GM19099 (cell line): Measurements from ENCODE around the gene CCDC74B.
"Not testable (repeated sequence)": the region's sequence is repeated elsewhere in the genome, so short reads cannot be mapped to it uniquely, and the experiment has no call there.

Experiments used
- POLR2A ChIP-seq: IDR thresholded peaks from 3 replicates; pipeline ENCODE4 v1.6.1; 2011; ENCODE audit warnings: low read depth; ENCODE audit not compliant: insufficient read length; ENCODE audit errors: extremely low read depth

CCDC74B gene

GRCh38 chr2:130154773-130155765 is 10.2 kb upstream of the CCDC74B start:
- TF ChIP-seq POLR2A: no peak

GRCh38 chr2:130152816-130153595 is 8.1 kb upstream of the CCDC74B start:
- no peak for TF ChIP-seq POLR2A

DNA sequence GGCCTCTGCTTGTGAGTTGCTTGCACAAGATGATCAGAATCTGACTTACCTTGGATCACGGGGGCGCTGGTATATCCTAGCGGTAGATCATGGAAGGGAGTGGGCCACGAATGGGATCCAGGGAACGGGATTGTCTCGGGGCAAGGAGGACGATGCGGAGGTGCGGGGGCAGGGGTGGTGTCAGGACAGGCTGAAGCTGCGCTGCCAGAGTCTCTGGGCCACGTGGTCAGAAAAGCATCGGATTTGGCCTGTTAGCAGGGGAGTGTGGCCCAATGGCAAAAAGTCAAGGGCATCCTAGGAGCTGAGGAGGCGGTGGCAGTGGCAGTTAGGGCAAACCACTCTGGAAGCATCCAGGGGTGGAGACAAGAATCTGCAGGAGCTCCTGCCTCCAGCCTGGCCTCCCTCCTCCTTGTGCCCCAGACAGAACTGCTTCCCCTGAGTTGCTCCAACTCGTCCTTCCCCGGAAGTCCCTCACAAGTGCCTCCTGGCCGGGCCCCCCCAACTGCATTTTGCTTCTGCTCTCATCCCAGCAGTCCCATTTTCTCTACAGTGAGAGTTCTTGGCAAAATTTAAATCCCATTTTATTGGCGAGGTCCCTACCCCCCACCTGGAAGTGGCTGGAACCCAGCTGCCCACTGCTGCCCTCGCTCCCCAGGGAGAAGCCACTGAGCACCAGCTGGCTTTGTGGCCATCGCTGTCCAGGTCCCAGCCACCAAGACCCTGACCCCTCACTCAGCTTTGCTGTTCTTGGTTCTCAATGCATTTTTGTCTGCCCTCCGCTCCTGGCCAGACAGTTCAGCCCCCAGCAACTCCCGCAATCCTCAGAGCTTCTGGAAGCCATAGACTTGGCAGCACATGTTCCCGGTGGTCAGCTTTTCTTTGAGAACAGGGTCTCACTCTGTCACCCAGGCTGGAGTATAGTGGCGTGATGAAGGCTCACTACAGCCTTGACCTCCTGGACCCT is 5.6 kb upstream of the CCDC74B start:
- TF ChIP-seq POLR2A: no peak

- no peak for TF ChIP-seq POLR2A
Measured at GRCh38 chr2:130135692-130136541, 9.0 kb downstream of the CCDC74B start.

DNA sequence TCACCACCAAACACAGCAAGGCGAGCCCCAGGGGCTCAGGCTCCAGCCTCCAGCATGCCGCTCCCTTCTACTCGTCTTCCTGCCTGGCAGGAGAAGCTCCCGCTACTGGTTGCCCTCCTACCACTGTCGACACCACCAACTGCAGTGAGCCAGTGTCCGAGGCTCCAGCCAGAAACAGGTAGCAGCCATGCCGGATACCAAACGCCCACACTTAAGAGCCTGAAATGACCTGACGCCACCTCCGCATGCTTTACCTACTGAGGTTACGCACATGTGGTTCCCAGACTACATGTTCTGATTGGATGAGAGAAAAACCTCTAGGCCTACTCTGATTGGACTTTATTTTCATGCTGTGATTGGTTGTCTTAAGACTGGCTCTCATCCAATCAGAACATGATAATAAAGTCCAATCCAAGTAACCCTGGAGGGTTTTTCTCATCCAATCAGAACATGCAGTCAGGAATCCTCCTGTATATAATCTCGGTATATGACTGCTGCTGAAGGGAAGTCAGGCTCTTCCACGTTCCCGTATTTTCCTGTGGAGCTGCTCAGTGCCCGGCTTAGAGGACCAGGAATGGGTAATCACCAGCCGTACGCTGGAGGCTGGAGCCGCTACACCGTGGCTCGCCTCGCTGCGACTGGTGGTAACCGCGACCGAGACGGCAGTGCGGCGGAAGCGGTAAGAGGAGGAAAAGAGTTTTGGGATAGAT is 15.6 kb downstream of the CCDC74B start, which contains the start of gene POTEF:
POTEF (minus strand) TSS at position 103 of the 710 bp plus-strand sequence. CDS start 8,707 bp downstream, outside the sequence.
- TF ChIP-seq POLR2A: not testable (repeated sequence)
